ENCODE results near the gene NIPSNAP3A.

Gene NIPSNAP3A

GRCh38 chr9:104750185-104750767, 2.8 kb downstream of the NIPSNAP3A start:
- no peak overlapping the region for H3K27ac ChIP-seq (replicated peaks)
- DNase-seq (ENCODE audit: low read depth in 1 of 2, low spot score in 1 of 2) = no peak
- no peak overlapping the region for H3K4me3 ChIP-seq (replicated peaks; ENCODE audit: insufficient read depth, low read length)
- no peak for TF ChIP-seq POLR2AphosphoS5 (IDR thresholded peaks at IDR 0.05; ENCODE audit: low read depth)
- TF ChIP-seq REST (IDR thresholded peaks at IDR 0.05; ENCODE audit: insufficient replicate concordance, low read depth) = no peak
- no peak for TF ChIP-seq GABPA (IDR thresholded peaks at IDR 0.05; ENCODE audit: low read depth)
- TF ChIP-seq SPI1 (IDR thresholded peaks at IDR 0.05; ENCODE audit: borderline replicate concordance, low read depth) = no peak
- TF ChIP-seq CTCF (IDR thresholded peaks at IDR 0.05; ENCODE audit: insufficient read depth, low read length) = no peak
- no peaks in the 10 kb centered on the region for H3K27me3 ChIP-seq (ENCODE audit: insufficient read depth, poor library complexity, severe bottlenecking)

- DNase-seq (ENCODE audit: low read depth in 1 of 2, low spot score in 1 of 2) = no peak
- no peaks in the 10 kb centered on the region for H3K27me3 ChIP-seq (ENCODE audit: insufficient read depth, poor library complexity, severe bottlenecking)
- no peak overlapping the region for H3K27ac ChIP-seq (replicated peaks)
- no peak overlapping the region for H3K4me3 ChIP-seq (replicated peaks; ENCODE audit: insufficient read depth, low read length)
- TF ChIP-seq SPI1 (IDR thresholded peaks at IDR 0.05; ENCODE audit: borderline replicate concordance, low read depth) (no peak), POLR2AphosphoS5 (IDR thresholded peaks at IDR 0.05; ENCODE audit: low read depth) (no peak), REST (IDR thresholded peaks at IDR 0.05; ENCODE audit: insufficient replicate concordance, low read depth) (no peak), CTCF (IDR thresholded peaks at IDR 0.05; ENCODE audit: insufficient read depth, low read length) (no peak), GABPA (IDR thresholded peaks at IDR 0.05; ENCODE audit: low read depth) (no peak)
Observed at GRCh38 chr9:104758974-104759373, 11.5 kb downstream of the NIPSNAP3A start.

GRCh38 chr9:104765138-104765537, 17.7 kb downstream of the NIPSNAP3A start:
- DNase-seq (ENCODE audit: low read depth in 1 of 2, low spot score in 1 of 2) = no peak
- H3K27me3 ChIP-seq (ENCODE audit: insufficient read depth, poor library complexity, severe bottlenecking) = no peaks in the 10 kb centered on the region
- no peak for TF ChIP-seq POLR2AphosphoS5 (IDR thresholded peaks at IDR 0.05; ENCODE audit: low read depth)
- TF ChIP-seq SPI1 (IDR thresholded peaks at IDR 0.05; ENCODE audit: borderline replicate concordance, low read depth) = no peak
- TF ChIP-seq CTCF (IDR thresholded peaks at IDR 0.05; ENCODE audit: insufficient read depth, low read length) = no peak
- TF ChIP-seq REST (IDR thresholded peaks at IDR 0.05; ENCODE audit: insufficient replicate concordance, low read depth) = no peak
- no peak for TF ChIP-seq GABPA (IDR thresholded peaks at IDR 0.05; ENCODE audit: low read depth)
- no peak overlapping the region for H3K27ac ChIP-seq (replicated peaks)
- H3K4me3 ChIP-seq (replicated peaks; ENCODE audit: insufficient read depth, low read length) = peak overlapping the region; percentile 72

All from HL-60 (cell line).